ENCODE measurements around the gene GATD1.

The GATD1 gene

GRCh38 chr11:795634-796564 lies 18.6 kb upstream of the GATD1 start (continued):
- TF ChIP-seq, protein P1, sequence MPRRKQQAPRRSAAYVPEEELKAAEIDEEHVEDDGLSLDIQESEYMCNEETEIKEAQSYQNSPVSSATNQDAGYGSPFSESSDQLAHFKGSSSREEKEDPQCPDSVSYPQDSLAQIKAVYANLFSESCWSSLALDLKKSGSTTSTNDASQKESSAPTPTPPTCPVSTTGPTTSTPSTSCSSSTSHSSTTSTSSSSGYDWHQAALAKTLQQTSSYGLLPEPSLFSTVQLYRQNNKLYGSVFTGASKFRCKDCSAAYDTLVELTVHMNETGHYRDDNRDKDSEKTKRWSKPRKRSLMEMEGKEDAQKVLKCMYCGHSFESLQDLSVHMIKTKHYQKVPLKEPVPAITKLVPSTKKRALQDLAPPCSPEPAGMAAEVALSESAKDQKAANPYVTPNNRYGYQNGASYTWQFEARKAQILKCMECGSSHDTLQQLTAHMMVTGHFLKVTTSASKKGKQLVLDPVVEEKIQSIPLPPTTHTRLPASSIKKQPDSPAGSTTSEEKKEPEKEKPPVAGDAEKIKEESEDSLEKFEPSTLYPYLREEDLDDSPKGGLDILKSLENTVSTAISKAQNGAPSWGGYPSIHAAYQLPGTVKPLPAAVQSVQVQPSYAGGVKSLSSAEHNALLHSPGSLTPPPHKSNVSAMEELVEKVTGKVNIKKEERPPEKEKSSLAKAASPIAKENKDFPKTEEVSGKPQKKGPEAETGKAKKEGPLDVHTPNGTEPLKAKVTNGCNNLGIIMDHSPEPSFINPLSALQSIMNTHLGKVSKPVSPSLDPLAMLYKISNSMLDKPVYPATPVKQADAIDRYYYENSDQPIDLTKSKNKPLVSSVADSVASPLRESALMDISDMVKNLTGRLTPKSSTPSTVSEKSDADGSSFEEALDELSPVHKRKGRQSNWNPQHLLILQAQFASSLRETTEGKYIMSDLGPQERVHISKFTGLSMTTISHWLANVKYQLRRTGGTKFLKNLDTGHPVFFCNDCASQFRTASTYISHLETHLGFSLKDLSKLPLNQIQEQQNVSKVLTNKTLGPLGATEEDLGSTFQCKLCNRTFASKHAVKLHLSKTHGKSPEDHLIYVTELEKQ (tag by site-specific recombination; IDR thresholded peaks at IDR 0.05; ENCODE audit: borderline replicate concordance) = no peak
- TF ChIP-seq ZNF324 (tag by site-specific recombination; IDR thresholded peaks at IDR 0.05) (no peak), ZNF37A (tag by site-specific recombination; IDR thresholded peaks at IDR 0.05) (no peak), ZNF423 (tag by site-specific recombination; IDR thresholded peaks at IDR 0.05) (0 out of 2 replicates have a peak, but pooled peaks have one; percentile 32), ZNF549 (tag by site-specific recombination; IDR thresholded peaks at IDR 0.05) (no peak), KLF17 (tag by site-specific recombination; IDR thresholded peaks at IDR 0.05) (no peak), ZNF202 (tag by site-specific recombination; IDR thresholded peaks at IDR 0.05; ENCODE audit: borderline replicate concordance) (no peak), ZNF518A (tag by site-specific recombination; conservative IDR thresholded peaks at IDR 0.05; ENCODE audit: low read depth) (no peak), ZNF2 (tag by site-specific recombination; IDR thresholded peaks at IDR 0.05) (no peak), ZNF341 (tag by site-specific recombination; IDR thresholded peaks at IDR 0.05; ENCODE audit: low read depth) (peak; percentile 93), ZNF335 (tag by site-specific recombination; conservative IDR thresholded peaks at IDR 0.05) (peak; percentile 82), GLIS2 (tag by site-specific recombination; IDR thresholded peaks at IDR 0.05) (peak; percentile 60), MYNN (tag by site-specific recombination; IDR thresholded peaks at IDR 0.05; ENCODE audit: borderline replicate concordance) (no peak), ZBTB21 (tag by site-specific recombination; IDR thresholded peaks at IDR 0.05) (no peak), GLI4 (tag by site-specific recombination; IDR thresholded peaks at IDR 0.05) (no peak), GLIS1 (tag by site-specific recombination; IDR thresholded peaks at IDR 0.05) (peak; percentile 98), RBAK (tag by site-specific recombination; IDR thresholded peaks at IDR 0.05) (no peak), ZNF600 (tag by site-specific recombination; IDR thresholded peaks at IDR 0.05) (peak; percentile 84)
- TF ChIP-seq, protein P2, sequence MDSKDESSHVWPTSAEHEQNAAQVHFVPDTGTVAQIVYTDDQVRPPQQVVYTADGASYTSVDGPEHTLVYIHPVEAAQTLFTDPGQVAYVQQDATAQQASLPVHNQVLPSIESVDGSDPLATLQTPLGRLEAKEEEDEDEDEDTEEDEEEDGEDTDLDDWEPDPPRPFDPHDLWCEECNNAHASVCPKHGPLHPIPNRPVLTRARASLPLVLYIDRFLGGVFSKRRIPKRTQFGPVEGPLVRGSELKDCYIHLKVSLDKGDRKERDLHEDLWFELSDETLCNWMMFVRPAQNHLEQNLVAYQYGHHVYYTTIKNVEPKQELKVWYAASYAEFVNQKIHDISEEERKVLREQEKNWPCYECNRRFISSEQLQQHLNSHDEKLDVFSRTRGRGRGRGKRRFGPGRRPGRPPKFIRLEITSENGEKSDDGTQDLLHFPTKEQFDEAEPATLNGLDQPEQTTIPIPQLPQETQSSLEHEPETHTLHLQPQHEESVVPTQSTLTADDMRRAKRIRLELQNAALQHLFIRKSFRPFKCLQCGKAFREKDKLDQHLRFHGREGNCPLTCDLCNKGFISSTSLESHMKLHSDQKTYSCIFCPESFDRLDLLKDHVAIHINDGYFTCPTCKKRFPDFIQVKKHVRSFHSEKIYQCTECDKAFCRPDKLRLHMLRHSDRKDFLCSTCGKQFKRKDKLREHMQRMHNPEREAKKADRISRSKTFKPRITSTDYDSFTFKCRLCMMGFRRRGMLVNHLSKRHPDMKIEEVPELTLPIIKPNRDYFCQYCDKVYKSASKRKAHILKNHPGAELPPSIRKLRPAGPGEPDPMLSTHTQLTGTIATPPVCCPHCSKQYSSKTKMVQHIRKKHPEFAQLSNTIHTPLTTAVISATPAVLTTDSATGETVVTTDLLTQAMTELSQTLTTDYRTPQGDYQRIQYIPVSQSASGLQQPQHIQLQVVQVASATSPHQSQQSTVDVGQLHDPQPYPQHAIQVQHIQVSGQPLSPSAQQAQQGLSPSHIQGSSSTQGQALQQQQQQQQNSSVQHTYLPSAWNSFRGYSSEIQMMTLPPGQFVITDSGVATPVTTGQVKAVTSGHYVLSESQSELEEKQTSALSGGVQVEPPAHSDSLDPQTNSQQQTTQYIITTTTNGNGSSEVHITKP (tag by site-specific recombination; IDR thresholded peaks at IDR 0.05) = peak; percentile 77; the same call in 1 of the 2 replicates
- TF ChIP-seq, protein P3, sequence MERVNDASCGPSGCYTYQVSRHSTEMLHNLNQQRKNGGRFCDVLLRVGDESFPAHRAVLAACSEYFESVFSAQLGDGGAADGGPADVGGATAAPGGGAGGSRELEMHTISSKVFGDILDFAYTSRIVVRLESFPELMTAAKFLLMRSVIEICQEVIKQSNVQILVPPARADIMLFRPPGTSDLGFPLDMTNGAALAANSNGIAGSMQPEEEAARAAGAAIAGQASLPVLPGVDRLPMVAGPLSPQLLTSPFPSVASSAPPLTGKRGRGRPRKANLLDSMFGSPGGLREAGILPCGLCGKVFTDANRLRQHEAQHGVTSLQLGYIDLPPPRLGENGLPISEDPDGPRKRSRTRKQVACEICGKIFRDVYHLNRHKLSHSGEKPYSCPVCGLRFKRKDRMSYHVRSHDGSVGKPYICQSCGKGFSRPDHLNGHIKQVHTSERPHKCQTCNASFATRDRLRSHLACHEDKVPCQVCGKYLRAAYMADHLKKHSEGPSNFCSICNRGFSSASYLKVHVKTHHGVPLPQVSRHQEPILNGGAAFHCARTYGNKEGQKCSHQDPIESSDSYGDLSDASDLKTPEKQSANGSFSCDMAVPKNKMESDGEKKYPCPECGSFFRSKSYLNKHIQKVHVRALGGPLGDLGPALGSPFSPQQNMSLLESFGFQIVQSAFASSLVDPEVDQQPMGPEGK (tag by site-specific recombination; IDR thresholded peaks at IDR 0.05) = peak; percentile 91; the same call in 1 of the 2 replicates
- TF ChIP-seq, protein P4, sequence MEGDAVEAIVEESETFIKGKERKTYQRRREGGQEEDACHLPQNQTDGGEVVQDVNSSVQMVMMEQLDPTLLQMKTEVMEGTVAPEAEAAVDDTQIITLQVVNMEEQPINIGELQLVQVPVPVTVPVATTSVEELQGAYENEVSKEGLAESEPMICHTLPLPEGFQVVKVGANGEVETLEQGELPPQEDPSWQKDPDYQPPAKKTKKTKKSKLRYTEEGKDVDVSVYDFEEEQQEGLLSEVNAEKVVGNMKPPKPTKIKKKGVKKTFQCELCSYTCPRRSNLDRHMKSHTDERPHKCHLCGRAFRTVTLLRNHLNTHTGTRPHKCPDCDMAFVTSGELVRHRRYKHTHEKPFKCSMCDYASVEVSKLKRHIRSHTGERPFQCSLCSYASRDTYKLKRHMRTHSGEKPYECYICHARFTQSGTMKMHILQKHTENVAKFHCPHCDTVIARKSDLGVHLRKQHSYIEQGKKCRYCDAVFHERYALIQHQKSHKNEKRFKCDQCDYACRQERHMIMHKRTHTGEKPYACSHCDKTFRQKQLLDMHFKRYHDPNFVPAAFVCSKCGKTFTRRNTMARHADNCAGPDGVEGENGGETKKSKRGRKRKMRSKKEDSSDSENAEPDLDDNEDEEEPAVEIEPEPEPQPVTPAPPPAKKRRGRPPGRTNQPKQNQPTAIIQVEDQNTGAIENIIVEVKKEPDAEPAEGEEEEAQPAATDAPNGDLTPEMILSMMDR (tag by site-specific recombination; IDR thresholded peaks at IDR 0.05) = no peak

Data from HEK293 (cell line).